Measurements from ENCODE around the gene SERPINB6. TPM values are rescaled to one million over a fixed set of nuclear protein-coding genes. Genes with fewer than 3 reads are reported as not detected.

SERPINB6 gene
- total and polyA plus RNA-seq, 9 of the 15 experiments (the other 6 are each of a cell fraction or from before 2014, with no cell fraction given) = 86.6 to 211 (median 143) TPM

DNA sequence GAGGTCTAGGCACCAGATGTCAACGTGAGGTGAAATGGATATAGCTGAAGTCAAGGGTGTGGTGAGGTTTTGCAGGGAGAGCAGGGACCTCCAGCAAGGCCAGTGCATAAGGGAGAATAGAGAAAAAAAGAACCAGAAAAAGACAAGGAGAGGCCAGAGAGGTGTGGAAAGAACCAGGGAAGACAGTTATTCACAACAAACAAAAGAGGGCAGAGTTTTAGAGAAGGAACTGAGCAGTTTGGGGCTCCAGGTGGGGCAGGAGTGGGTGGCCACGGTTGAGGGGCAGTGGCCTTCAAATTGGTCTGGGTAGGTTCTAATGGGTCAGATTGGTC lies 16.7 kb upstream of the SERPINB6 start (continued):
- TF ChIP-seq, protein P1, sequence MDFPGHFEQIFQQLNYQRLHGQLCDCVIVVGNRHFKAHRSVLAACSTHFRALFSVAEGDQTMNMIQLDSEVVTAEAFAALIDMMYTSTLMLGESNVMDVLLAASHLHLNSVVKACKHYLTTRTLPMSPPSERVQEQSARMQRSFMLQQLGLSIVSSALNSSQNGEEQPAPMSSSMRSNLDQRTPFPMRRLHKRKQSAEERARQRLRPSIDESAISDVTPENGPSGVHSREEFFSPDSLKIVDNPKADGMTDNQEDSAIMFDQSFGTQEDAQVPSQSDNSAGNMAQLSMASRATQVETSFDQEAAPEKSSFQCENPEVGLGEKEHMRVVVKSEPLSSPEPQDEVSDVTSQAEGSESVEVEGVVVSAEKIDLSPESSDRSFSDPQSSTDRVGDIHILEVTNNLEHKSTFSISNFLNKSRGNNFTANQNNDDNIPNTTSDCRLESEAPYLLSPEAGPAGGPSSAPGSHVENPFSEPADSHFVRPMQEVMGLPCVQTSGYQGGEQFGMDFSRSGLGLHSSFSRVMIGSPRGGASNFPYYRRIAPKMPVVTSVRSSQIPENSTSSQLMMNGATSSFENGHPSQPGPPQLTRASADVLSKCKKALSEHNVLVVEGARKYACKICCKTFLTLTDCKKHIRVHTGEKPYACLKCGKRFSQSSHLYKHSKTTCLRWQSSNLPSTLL (IDR thresholded peaks at IDR 0.05) = peak; percentile 18; the same call in 1 of the 2 replicates
- TF ChIP-seq, protein P2, sequence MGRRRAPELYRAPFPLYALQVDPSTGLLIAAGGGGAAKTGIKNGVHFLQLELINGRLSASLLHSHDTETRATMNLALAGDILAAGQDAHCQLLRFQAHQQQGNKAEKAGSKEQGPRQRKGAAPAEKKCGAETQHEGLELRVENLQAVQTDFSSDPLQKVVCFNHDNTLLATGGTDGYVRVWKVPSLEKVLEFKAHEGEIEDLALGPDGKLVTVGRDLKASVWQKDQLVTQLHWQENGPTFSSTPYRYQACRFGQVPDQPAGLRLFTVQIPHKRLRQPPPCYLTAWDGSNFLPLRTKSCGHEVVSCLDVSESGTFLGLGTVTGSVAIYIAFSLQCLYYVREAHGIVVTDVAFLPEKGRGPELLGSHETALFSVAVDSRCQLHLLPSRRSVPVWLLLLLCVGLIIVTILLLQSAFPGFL (CRISPR knock-in tag; IDR thresholded peaks at IDR 0.05) = peak; percentile 71; the same call in 1 of the 2 replicates
- no peak for TF ChIP-seq MAFG (tag; conservative IDR thresholded peaks at IDR 0.05)
- no peak for TF ChIP-seq ARID1B (IDR thresholded peaks at IDR 0.05)
- TF ChIP-seq, protein P3, sequence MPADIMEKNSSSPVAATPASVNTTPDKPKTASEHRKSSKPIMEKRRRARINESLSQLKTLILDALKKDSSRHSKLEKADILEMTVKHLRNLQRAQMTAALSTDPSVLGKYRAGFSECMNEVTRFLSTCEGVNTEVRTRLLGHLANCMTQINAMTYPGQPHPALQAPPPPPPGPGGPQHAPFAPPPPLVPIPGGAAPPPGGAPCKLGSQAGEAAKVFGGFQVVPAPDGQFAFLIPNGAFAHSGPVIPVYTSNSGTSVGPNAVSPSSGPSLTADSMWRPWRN (IDR thresholded peaks at IDR 0.05; ENCODE audit: low read depth) = 0 out of 2 replicates have a peak, but pooled peaks have one; percentile 17
- TF ChIP-seq, protein P4, sequence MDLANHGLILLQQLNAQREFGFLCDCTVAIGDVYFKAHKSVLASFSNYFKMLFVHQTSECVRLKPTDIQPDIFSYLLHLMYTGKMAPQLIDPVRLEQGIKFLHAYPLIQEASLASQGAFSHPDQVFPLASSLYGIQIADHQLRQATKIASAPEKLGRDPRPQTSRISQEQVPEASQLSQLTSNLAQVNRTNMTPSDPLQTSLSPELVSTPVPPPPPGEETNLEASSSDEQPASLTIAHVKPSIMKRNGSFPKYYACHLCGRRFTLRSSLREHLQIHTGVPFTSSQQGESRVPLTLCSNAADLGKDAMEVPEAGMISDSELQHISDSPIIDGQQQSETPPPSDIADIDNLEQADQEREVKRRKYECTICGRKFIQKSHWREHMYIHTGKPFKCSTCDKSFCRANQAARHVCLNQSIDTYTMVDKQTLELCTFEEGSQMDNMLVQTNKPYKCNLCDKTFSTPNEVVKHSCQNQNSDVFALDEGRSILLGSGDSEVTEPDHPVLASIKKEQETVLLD (IDR thresholded peaks at IDR 0.05) = 0 out of 2 replicates have a peak, but pooled peaks have one; percentile 6
- peak; percentile 42 for TF ChIP-seq POLR2B (IDR thresholded peaks at IDR 0.05; ENCODE audit: low read depth, partially characterized antibody)
- TF ChIP-seq ZBED1 (IDR thresholded peaks at IDR 0.05) = 0 out of 2 replicates have a peak, but pooled peaks have one; percentile 25
- peak; percentile 10; the same call in 1 of the 2 replicates for TF ChIP-seq HLTF (IDR thresholded peaks at IDR 0.05)
- TF ChIP-seq ZNF830 (CRISPR knock-in tag; IDR thresholded peaks at IDR 0.05) = 0 out of 2 replicates have a peak, but pooled peaks have one; percentile 56
- TF ChIP-seq ASH1L (IDR thresholded peaks at IDR 0.05; ENCODE audit: borderline replicate concordance, low read depth, partially characterized antibody) = peak; percentile 48
- no peak for TF ChIP-seq NCOA6 (IDR thresholded peaks at IDR 0.05)
- peak; percentile 44; the same call in 1 of the 2 replicates for TF ChIP-seq SNIP1 (IDR thresholded peaks at IDR 0.05; ENCODE audit: low read depth)
- TF ChIP-seq, protein P5, sequence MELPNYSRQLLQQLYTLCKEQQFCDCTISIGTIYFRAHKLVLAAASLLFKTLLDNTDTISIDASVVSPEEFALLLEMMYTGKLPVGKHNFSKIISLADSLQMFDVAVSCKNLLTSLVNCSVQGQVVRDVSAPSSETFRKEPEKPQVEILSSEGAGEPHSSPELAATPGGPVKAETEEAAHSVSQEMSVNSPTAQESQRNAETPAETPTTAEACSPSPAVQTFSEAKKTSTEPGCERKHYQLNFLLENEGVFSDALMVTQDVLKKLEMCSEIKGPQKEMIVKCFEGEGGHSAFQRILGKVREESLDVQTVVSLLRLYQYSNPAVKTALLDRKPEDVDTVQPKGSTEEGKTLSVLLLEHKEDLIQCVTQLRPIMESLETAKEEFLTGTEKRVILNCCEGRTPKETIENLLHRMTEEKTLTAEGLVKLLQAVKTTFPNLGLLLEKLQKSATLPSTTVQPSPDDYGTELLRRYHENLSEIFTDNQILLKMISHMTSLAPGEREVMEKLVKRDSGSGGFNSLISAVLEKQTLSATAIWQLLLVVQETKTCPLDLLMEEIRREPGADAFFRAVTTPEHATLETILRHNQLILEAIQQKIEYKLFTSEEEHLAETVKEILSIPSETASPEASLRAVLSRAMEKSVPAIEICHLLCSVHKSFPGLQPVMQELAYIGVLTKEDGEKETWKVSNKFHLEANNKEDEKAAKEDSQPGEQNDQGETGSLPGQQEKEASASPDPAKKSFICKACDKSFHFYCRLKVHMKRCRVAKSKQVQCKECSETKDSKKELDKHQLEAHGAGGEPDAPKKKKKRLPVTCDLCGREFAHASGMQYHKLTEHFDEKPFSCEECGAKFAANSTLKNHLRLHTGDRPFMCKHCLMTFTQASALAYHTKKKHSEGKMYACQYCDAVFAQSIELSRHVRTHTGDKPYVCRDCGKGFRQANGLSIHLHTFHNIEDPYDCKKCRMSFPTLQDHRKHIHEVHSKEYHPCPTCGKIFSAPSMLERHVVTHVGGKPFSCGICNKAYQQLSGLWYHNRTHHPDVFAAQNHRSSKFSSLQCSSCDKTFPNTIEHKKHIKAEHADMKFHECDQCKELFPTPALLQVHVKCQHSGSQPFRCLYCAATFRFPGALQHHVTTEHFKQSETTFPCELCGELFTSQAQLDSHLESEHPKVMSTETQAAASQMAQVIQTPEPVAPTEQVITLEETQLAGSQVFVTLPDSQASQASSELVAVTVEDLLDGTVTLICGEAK (IDR thresholded peaks at IDR 0.05) = peak; percentile 66
- TF ChIP-seq, protein P5 (CRISPR knock-in tag; IDR thresholded peaks at IDR 0.05) = no peak
- 0 out of 2 replicates have a peak, but pooled peaks have one; percentile 4 for TF ChIP-seq EGR1 (conservative IDR thresholded peaks at IDR 0.05)

Measured in K562 (cell line).